Nephron (organoid): Measurements from ENCODE around the gene GFI1.
A peak's percentile ranks its signal among the peaks of the same experiment; 100 is the strongest.

Source experiments
- H3K27ac Mint-ChIP-seq, 3 experiments: 2 replicates each; pipeline ENCODE4 v1.8.0; 2020; ENCODE audit warnings: mixed read lengths in 3 of 3, mild to moderate bottlenecking in 2 of 3, moderate library complexity in 1 of 3
- H3K27me3 Mint-ChIP-seq: 2 replicates; pipeline ENCODE4 v1.8.0; 2021; ENCODE audit warnings: low read depth, mild to moderate bottlenecking, moderate library complexity, mixed read lengths
- H3K36me3 Mint-ChIP-seq: 2 replicates; pipeline ENCODE4 v1.8.0; 2020; ENCODE audit warnings: low read depth, mixed read lengths
- H3K4me1 Mint-ChIP-seq: 2 replicates; pipeline ENCODE4 v1.8.0; 2020; ENCODE audit warnings: mixed read lengths
- H3K4me3 Mint-ChIP-seq, 3 experiments: 2 replicates each; pipeline ENCODE4 v1.8.0; 2020; ENCODE audit warnings: mild to moderate bottlenecking in 3 of 3, mixed read lengths in 3 of 3, moderate library complexity in 2 of 3
- H3K9me3 Mint-ChIP-seq: 2 replicates; pipeline ENCODE4 v1.8.0; 2020; ENCODE audit warnings: mixed read lengths
- TF ChIP-seq, protein P1 (sequence below), 3 experiments: fragments of 200-600 bp; sonication (generic); IDR thresholded peaks; one replicate each; pipeline ENCODE4 v1.5.0; 2021; ENCODE audit warnings: antibody characterized with exemption in 3 of 3; ENCODE audit not compliant: unreplicated experiment in 3 of 3

The GFI1 gene

GRCh38 chr1:92484472-92485380 is 2.0 kb downstream of the GFI1 start:
- TF ChIP-seq, protein P1, sequence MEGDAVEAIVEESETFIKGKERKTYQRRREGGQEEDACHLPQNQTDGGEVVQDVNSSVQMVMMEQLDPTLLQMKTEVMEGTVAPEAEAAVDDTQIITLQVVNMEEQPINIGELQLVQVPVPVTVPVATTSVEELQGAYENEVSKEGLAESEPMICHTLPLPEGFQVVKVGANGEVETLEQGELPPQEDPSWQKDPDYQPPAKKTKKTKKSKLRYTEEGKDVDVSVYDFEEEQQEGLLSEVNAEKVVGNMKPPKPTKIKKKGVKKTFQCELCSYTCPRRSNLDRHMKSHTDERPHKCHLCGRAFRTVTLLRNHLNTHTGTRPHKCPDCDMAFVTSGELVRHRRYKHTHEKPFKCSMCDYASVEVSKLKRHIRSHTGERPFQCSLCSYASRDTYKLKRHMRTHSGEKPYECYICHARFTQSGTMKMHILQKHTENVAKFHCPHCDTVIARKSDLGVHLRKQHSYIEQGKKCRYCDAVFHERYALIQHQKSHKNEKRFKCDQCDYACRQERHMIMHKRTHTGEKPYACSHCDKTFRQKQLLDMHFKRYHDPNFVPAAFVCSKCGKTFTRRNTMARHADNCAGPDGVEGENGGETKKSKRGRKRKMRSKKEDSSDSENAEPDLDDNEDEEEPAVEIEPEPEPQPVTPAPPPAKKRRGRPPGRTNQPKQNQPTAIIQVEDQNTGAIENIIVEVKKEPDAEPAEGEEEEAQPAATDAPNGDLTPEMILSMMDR (IDR thresholded peaks at IDR 0.05; ENCODE audit: unreplicated experiment in 3 of 3), result no peak
- Mint-ChIP-seq H3K36me3 (no peaks in the 10 kb centered on the region), H3K27ac (no peak overlapping the region), H3K27me3 (peaks cover 100% of the 10 kb centered on the region), H3K4me1 (peaks cover 43% of the 10 kb centered on the region), H3K4me3 (peak overlapping the region; percentile 75 to 82 (median 81)), H3K9me3 (no peaks in the 10 kb centered on the region)

GRCh38 chr1:92483610-92484471 is 2.9 kb downstream of the GFI1 start:
- Mint-ChIP-seq H3K27me3 (peaks cover 100% of the 10 kb centered on the region), H3K9me3 (no peaks in the 10 kb centered on the region), H3K36me3 (no peaks in the 10 kb centered on the region), H3K4me1 (peaks cover 45% of the 10 kb centered on the region), H3K4me3 (peak overlapping the region; percentile 75 to 82 (median 81)), H3K27ac (no peak overlapping the region)
- TF ChIP-seq, protein P1 (IDR thresholded peaks at IDR 0.05; ENCODE audit: unreplicated experiment in 3 of 3), result no peak

GRCh38 chr1:92482665-92483609 is 3.8 kb downstream of the GFI1 start:
- H3K27me3 Mint-ChIP-seq, result peaks cover 100% of the 10 kb centered on the region
- H3K9me3 Mint-ChIP-seq, result no peaks in the 10 kb centered on the region
- no peaks in the 10 kb centered on the region for H3K36me3 Mint-ChIP-seq
- no peak overlapping the region for H3K27ac Mint-ChIP-seq
- peaks cover 49% of the 10 kb centered on the region for H3K4me1 Mint-ChIP-seq
- TF ChIP-seq, protein P1 (IDR thresholded peaks at IDR 0.05; ENCODE audit: unreplicated experiment in 3 of 3), result no peak
- H3K4me3 Mint-ChIP-seq, result peak overlapping the region; percentile 66 to 82 (median 72)

- Mint-ChIP-seq H3K27me3 (peaks cover 100% of the 10 kb centered on the region), H3K4me3 (peak overlapping the region; percentile 66 to 82 (median 72)), H3K4me1 (peaks cover 49% of the 10 kb centered on the region), H3K9me3 (no peaks in the 10 kb centered on the region), H3K36me3 (no peaks in the 10 kb centered on the region), H3K27ac (no peak overlapping the region)
- TF ChIP-seq, protein P1 (IDR thresholded peaks at IDR 0.05; ENCODE audit: unreplicated experiment in 3 of 3), result no peak
Observed at GRCh38 chr1:92481971-92482664, 4.6 kb downstream of the GFI1 start.

GRCh38 chr1:92481599-92481925 is 5.2 kb downstream of the GFI1 start:
- H3K27ac Mint-ChIP-seq, result no peak overlapping the region
- H3K36me3 Mint-ChIP-seq, result no peaks in the 10 kb centered on the region
- peak overlapping the region; percentile 61 to 78 (median 68) for H3K4me3 Mint-ChIP-seq
- TF ChIP-seq, protein P1 (IDR thresholded peaks at IDR 0.05; ENCODE audit: unreplicated experiment in 3 of 3), result no peak
- H3K4me1 Mint-ChIP-seq, result peaks cover 49% of the 10 kb centered on the region
- H3K9me3 Mint-ChIP-seq, result no peaks in the 10 kb centered on the region
- H3K27me3 Mint-ChIP-seq, result peaks cover 100% of the 10 kb centered on the region
